ENCODE data around the gene CISD2.
A peak's percentile ranks its signal among the peaks of the same experiment; 100 is the strongest.

The CISD2 gene

DNA sequence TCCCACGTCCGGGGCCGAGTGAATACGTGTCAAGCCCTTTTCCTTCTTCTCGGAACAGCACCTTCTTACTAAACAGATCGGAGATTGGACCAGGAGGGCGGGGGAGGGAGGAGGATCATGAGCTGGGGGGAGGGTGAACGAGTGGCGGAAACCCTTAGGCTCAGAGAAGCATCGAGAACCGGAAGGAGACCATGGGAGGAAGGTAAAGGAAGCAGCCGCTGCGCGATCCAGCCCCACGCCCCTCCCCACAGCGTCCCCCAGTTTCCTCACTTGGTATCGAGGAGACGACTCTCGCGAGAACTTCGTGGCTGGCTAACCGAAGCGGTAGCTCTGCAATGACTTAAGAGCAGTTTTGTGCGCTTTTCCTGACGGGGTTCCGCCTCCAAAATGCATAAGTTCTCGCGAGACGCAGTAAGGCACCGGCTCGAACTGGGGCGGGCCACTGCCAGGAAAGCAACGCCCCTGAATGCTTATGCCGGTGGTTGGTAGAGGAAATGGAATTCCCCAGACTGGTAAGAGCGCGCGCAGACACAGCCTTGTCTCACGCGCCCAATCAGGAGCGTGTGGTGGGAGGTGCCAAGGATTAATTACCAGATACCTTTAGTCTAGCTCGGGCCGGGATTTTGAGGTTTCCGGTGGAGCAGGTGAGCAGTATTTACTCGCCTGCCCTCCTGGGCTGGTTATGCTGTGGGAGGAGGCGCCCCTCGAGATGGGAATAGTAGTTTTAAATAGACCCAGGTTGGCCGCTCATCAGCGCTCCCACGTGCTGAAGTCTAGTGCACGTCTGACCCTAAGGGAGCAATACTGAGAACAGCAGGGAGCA lies 40.9 kb upstream of the CISD2 start:
- Histone ChIP-seq H3K27ac (ENCODE audit: low read depth, low read length) (peak overlapping the region; percentile 89), H3K4me1 (ENCODE audit: insufficient read depth, low read length) (peaks cover 30% of the 10 kb centered on the region), H3K9ac (ENCODE audit: low read length) (peak overlapping the region; percentile 100), H3K27me3 (ENCODE audit: control insufficient read depth in 1 of 2, insufficient read depth in 2 of 2, low read length in 2 of 2) (no peaks in the 10 kb centered on the region), H3K9me3 (ENCODE audit: low read length) (no peaks in the 10 kb centered on the region), H3K4me3 (ENCODE audit: low read depth in 1 of 2, low read length in 2 of 2) (peak overlapping the region; percentile 88 to 92), H3K36me3 (ENCODE audit: insufficient read depth, low read length) (no peaks in the 10 kb centered on the region)

DNA sequence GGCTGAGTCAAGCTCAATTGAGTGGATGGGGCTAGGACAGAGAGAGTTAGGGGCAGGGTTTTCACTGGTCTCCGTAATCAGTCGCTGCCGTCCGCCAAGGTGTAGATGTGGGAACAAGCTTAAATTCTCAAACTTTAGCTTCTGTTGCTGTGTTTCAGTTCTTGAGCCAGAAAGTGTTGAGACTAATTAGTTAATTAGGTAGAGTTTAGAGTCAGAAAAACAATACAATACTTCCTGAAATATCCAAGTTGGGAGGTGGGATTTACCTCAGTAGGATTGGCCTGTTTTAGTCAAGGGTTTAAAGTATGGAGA lies 40.3 kb upstream of the CISD2 start:
- H3K36me3 ChIP-seq (ENCODE audit: insufficient read depth, low read length): no peaks in the 10 kb centered on the region

DNA sequence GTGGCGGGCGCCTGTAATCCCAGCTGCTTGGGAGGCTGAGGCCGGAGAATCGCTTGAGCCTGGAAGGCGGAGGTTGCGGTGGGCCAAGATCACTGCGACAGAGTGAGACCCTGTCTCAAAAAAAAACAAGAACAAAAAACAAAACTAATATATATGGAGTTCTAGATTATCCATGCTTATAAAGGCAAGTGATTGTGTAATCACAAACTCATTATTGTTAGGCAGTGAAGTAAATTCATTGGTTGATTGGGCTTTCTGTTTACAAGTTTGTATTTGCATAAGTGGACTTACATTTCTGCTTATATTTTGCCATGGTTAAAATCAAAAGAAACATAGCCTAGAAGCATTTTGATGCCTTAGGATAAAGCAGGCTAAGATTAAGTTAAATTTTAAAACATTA lies 39.0 kb upstream of the CISD2 start:
- peaks cover 11% of the 10 kb centered on the region for H3K4me1 ChIP-seq (ENCODE audit: insufficient read depth, low read length)
- no peak overlapping the region for H3K27ac ChIP-seq (ENCODE audit: low read depth, low read length)
- no peaks in the 10 kb centered on the region for H3K9me3 ChIP-seq (ENCODE audit: low read length)
- no peaks in the 10 kb centered on the region for H3K27me3 ChIP-seq (ENCODE audit: control insufficient read depth in 1 of 2, insufficient read depth in 2 of 2, low read length in 2 of 2)
- no peak overlapping the region for H3K9ac ChIP-seq (ENCODE audit: low read length)
- H3K36me3 ChIP-seq (ENCODE audit: insufficient read depth, low read length): no peaks in the 10 kb centered on the region
- no peak overlapping the region for H3K4me3 ChIP-seq (ENCODE audit: low read depth in 1 of 2, low read length in 2 of 2)

More for the DNA sequence above, 40.3 kb upstream of the CISD2 start:
- Histone ChIP-seq H3K27me3 (ENCODE audit: control insufficient read depth in 1 of 2, insufficient read depth in 2 of 2, low read length in 2 of 2) (no peaks in the 10 kb centered on the region), H3K27ac (ENCODE audit: low read depth, low read length) (peak overlapping the region; percentile 89), H3K4me1 (ENCODE audit: insufficient read depth, low read length) (peaks cover 24% of the 10 kb centered on the region), H3K9me3 (ENCODE audit: low read length) (no peaks in the 10 kb centered on the region), H3K4me3 (ENCODE audit: low read depth in 1 of 2, low read length in 2 of 2) (peak overlapping the region; percentile 50 to 88), H3K9ac (ENCODE audit: low read length) (peak overlapping the region; percentile 100)

DNA sequence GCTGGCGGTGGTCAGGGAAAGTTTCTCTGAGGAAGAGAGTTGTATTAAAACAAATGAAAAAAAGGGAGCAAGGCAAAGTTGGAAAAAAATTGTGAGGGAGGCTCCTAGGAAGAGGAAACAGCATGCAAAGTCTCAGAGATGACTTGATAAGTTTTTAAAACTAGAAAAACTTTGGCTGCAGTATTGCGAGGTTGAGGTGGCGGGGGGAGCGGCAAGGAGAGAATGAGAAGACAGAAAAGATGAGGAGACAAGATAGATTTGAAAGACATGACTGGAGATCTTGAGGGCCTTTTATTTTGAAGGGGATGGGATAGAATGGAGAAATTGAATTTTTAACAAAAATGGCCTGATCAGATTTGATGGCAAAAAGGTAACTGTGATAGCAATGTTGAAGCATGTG lies 36.7 kb upstream of the CISD2 start:
- no peak overlapping the region for H3K4me3 ChIP-seq (ENCODE audit: low read depth in 1 of 2, low read length in 2 of 2)
- no peak overlapping the region for H3K27ac ChIP-seq (ENCODE audit: low read depth, low read length)
- no peaks in the 10 kb centered on the region for H3K36me3 ChIP-seq (ENCODE audit: insufficient read depth, low read length)
- peaks cover 10% of the 10 kb centered on the region for H3K4me1 ChIP-seq (ENCODE audit: insufficient read depth, low read length)
- H3K9ac ChIP-seq (ENCODE audit: low read length): no peak overlapping the region
- no peaks in the 10 kb centered on the region for H3K9me3 ChIP-seq (ENCODE audit: low read length)
- no peaks in the 10 kb centered on the region for H3K27me3 ChIP-seq (ENCODE audit: control insufficient read depth in 1 of 2, insufficient read depth in 2 of 2, low read length in 2 of 2)

DNA sequence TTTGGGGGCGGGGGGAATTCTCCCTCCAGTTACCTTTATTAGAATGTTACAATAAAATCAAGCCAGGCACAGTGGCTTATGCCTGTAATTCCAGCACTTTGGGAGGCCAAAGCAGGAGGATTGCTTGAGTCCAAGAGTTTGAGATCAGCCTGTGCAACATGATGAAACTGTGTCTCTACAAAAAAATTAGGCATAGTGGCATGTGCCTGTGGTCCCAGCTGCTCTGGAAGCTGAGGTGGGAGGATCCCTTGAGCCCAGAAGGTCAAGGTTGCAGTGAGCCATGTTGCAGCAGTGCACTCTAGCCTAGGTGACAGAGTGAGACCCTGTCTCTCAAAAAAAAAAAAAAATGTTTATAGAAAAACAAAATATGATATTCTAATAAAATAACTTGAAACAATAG lies 36.1 kb upstream of the CISD2 start:
- H3K4me1 ChIP-seq (ENCODE audit: insufficient read depth, low read length): peaks cover 10% of the 10 kb centered on the region
- H3K4me3 ChIP-seq (ENCODE audit: low read depth in 1 of 2, low read length in 2 of 2): no peak overlapping the region
- no peaks in the 10 kb centered on the region for H3K9me3 ChIP-seq (ENCODE audit: low read length)
- H3K27ac ChIP-seq (ENCODE audit: low read depth, low read length): no peak overlapping the region
- H3K9ac ChIP-seq (ENCODE audit: low read length): no peak overlapping the region
- H3K27me3 ChIP-seq (ENCODE audit: control insufficient read depth in 1 of 2, insufficient read depth in 2 of 2, low read length in 2 of 2): no peaks in the 10 kb centered on the region
- H3K36me3 ChIP-seq (ENCODE audit: insufficient read depth, low read length): no peaks in the 10 kb centered on the region

DNA sequence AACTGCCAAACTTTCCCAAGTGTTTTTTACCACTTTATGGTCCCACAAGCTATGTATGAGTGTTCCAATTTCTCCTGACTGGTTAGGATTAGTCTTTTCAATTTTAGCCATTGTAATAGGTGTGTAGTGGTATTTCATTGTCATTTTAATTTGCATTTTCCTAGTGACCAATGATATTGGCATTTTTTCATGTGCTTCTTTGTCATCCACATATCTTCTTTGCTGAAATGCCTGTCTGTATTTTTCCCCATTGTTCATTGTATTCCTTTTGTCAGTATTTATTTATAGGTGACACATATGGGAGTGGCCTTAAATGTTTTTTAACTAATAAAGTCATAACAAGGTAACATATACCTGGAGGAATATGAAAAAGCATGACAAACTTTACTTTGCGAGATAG lies 32.2 kb upstream of the CISD2 start:
- Histone ChIP-seq H3K36me3 (ENCODE audit: insufficient read depth, low read length) (no peaks in the 10 kb centered on the region), H3K27ac (ENCODE audit: low read depth, low read length) (no peak overlapping the region), H3K9me3 (ENCODE audit: low read length) (no peaks in the 10 kb centered on the region), H3K9ac (ENCODE audit: low read length) (no peak overlapping the region), H3K4me1 (ENCODE audit: insufficient read depth, low read length) (no peaks in the 10 kb centered on the region), H3K27me3 (ENCODE audit: control insufficient read depth in 1 of 2, insufficient read depth in 2 of 2, low read length in 2 of 2) (no peaks in the 10 kb centered on the region), H3K4me3 (ENCODE audit: low read depth in 1 of 2, low read length in 2 of 2) (no peak overlapping the region)

DNA sequence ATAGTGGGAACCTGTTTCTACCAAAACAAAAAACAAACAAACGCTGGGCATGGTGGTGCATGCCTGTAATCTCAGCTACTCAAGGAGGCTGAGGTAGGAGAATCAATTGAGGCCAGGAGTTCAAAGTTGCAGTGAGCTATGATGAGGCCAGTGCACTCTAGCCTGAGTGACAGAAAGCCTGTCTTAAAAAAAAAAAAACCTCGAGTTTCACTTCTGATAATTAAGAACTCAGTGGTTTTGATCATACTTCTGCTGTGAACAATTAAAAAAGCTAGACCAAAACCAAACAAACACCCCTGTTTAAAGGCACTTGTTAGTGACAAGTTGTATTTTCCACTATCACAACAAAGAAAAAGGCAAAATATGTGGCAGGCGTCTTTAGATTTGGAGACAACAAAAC lies 26.4 kb upstream of the CISD2 start:
- Histone ChIP-seq H3K27me3 (ENCODE audit: control insufficient read depth in 1 of 2, insufficient read depth in 2 of 2, low read length in 2 of 2) (no peaks in the 10 kb centered on the region), H3K27ac (ENCODE audit: low read depth, low read length) (no peak overlapping the region), H3K4me1 (ENCODE audit: insufficient read depth, low read length) (no peaks in the 10 kb centered on the region), H3K9ac (ENCODE audit: low read length) (no peak overlapping the region), H3K9me3 (ENCODE audit: low read length) (no peaks in the 10 kb centered on the region), H3K4me3 (ENCODE audit: low read depth in 1 of 2, low read length in 2 of 2) (no peak overlapping the region), H3K36me3 (ENCODE audit: insufficient read depth, low read length) (no peaks in the 10 kb centered on the region)

DNA sequence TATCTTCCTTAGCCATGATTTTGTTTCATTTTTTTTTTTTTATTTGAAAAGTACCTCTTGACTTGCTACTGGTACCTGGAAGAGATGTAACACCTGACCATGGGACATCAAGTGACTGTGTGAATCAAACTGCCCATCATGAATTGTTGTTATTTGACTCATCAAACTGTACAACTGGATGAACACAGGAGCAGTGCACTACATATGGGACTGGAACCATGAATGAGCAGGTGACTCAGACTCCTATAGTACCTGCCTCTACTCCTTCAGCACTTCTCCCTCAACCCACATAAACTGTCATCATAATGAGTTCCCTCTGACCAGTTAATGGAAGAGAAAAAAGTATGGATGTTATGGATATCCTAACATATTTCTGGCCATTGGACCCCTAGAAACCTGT lies 25.5 kb upstream of the CISD2 start:
- Histone ChIP-seq H3K4me3 (ENCODE audit: low read depth in 1 of 2, low read length in 2 of 2) (no peak overlapping the region), H3K27ac (ENCODE audit: low read depth, low read length) (no peak overlapping the region), H3K9ac (ENCODE audit: low read length) (no peak overlapping the region), H3K4me1 (ENCODE audit: insufficient read depth, low read length) (no peaks in the 10 kb centered on the region), H3K27me3 (ENCODE audit: control insufficient read depth in 1 of 2, insufficient read depth in 2 of 2, low read length in 2 of 2) (no peaks in the 10 kb centered on the region), H3K36me3 (ENCODE audit: insufficient read depth, low read length) (no peaks in the 10 kb centered on the region), H3K9me3 (ENCODE audit: low read length) (no peaks in the 10 kb centered on the region)

DNA sequence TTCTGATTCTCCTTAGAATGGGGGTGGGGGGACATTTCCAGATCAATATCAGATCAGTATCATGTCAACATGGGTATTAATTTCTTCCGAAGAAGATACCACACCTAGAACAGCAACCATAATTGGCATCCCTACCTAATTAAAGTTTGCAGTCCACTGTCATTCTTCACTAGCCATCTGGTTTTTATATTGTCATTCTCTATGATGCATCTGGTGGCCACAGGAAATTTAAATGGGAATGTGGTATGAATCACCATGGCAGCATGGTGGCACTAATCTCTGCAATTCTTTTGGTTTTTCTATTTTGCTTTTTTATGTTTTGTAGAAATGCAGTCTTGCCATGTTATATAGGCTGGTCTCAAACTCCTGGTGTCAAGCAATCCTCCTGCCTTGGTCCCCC lies 24.9 kb upstream of the CISD2 start:
- H3K4me3 ChIP-seq (ENCODE audit: low read depth in 1 of 2, low read length in 2 of 2): no peak overlapping the region
- no peak overlapping the region for H3K9ac ChIP-seq (ENCODE audit: low read length)
- no peaks in the 10 kb centered on the region for H3K4me1 ChIP-seq (ENCODE audit: insufficient read depth, low read length)
- no peaks in the 10 kb centered on the region for H3K9me3 ChIP-seq (ENCODE audit: low read length)
- H3K27ac ChIP-seq (ENCODE audit: low read depth, low read length): no peak overlapping the region
- no peaks in the 10 kb centered on the region for H3K36me3 ChIP-seq (ENCODE audit: insufficient read depth, low read length)
- H3K27me3 ChIP-seq (ENCODE audit: control insufficient read depth in 1 of 2, insufficient read depth in 2 of 2, low read length in 2 of 2): no peaks in the 10 kb centered on the region

DNA sequence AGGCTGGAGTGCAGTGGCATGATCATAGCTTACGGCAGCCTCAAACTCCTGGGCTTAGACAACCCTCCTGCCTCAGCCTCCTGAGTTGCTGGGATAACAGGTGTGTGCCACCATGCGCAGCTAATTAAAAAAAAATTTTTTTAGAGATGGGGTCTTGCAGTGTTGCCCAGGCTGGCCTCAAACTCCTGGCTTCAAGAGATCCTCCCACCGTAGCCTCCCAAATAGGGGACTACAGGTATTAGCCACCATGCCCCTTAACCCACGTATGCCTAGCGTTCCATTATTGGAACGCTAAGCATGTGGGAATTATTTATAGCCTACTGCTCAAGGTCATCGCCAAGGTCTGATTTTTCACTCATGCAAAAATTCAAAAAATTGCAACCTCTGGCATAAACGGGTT lies 21.1 kb upstream of the CISD2 start:
- H3K4me1 ChIP-seq (ENCODE audit: insufficient read depth, low read length): no peaks in the 10 kb centered on the region
- no peak overlapping the region for H3K4me3 ChIP-seq (ENCODE audit: low read depth in 1 of 2, low read length in 2 of 2)
- no peak overlapping the region for H3K9ac ChIP-seq (ENCODE audit: low read length)
- H3K27me3 ChIP-seq (ENCODE audit: control insufficient read depth in 1 of 2, insufficient read depth in 2 of 2, low read length in 2 of 2): no peaks in the 10 kb centered on the region
- no peak overlapping the region for H3K27ac ChIP-seq (ENCODE audit: low read depth, low read length)
- no peaks in the 10 kb centered on the region for H3K36me3 ChIP-seq (ENCODE audit: insufficient read depth, low read length)
- no peaks in the 10 kb centered on the region for H3K9me3 ChIP-seq (ENCODE audit: low read length)

DNA sequence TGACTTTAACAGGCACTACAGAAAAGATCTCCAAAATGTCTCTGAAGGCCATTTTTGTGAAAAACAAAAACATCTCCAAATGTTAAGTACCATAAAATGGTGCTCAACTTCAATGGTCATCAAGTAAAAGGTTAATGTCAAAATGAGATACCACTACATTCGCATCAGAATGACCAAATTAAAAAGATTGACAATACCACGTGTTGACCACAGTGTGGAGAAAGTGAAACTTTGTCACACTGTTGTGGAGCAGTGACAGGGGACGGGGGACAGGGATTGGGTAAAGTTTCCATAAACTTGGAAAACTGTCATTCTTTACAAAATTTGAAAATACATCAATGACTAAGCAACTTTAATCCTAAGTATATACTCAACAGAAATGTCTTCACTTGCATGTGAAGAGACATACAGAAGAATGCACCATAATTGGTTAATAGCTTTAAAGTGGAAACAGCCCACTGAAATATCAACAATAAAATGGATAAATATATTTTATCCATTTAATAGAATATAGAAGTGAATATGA lies 19.1 kb upstream of the CISD2 start:
- no peak overlapping the region for H3K27ac ChIP-seq (ENCODE audit: low read depth, low read length)
- H3K9ac ChIP-seq (ENCODE audit: low read length): no peak overlapping the region
- H3K36me3 ChIP-seq (ENCODE audit: insufficient read depth, low read length): no peaks in the 10 kb centered on the region
- H3K27me3 ChIP-seq (ENCODE audit: control insufficient read depth in 1 of 2, insufficient read depth in 2 of 2, low read length in 2 of 2): no peaks in the 10 kb centered on the region
- H3K9me3 ChIP-seq (ENCODE audit: low read length): no peaks in the 10 kb centered on the region
- no peak overlapping the region for H3K4me3 ChIP-seq (ENCODE audit: low read depth in 1 of 2, low read length in 2 of 2)
- no peaks in the 10 kb centered on the region for H3K4me1 ChIP-seq (ENCODE audit: insufficient read depth, low read length)

DNA sequence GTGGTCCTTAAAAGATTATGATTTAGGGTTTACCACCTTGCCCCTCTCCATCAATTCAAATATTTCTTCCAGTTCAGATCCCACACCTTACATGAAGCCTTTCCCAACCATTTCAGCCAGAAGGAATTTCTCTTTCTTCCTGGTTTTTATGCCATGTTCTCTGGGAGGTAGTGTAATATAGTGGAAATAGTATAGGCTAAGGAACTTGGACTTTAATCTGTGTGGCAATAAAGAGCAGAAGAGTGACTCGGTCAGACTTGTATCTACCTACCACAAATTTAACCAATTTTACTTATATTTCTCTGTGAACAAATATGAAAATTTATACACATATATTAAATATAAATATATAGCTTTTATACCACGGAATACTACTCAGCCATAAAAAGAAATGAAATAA lies 18.4 kb upstream of the CISD2 start:
- no peak overlapping the region for H3K27ac ChIP-seq (ENCODE audit: low read depth, low read length)
- no peaks in the 10 kb centered on the region for H3K36me3 ChIP-seq (ENCODE audit: insufficient read depth, low read length)
- H3K9me3 ChIP-seq (ENCODE audit: low read length): no peaks in the 10 kb centered on the region
- H3K4me3 ChIP-seq (ENCODE audit: low read depth in 1 of 2, low read length in 2 of 2): no peak overlapping the region
- no peaks in the 10 kb centered on the region for H3K27me3 ChIP-seq (ENCODE audit: control insufficient read depth in 1 of 2, insufficient read depth in 2 of 2, low read length in 2 of 2)
- no peak overlapping the region for H3K9ac ChIP-seq (ENCODE audit: low read length)
- no peaks in the 10 kb centered on the region for H3K4me1 ChIP-seq (ENCODE audit: insufficient read depth, low read length)
